HepG2 (cell line): Measurements from ENCODE around the gene RAB30. TPM values are rescaled to one million over a fixed set of nuclear protein-coding genes. Genes with fewer than 3 reads are reported as not detected.

Experiments
- AHDC1 ChIP-seq: sonication (generic); formaldehyde crosslinking; IDR thresholded peaks from 2 replicates; pipeline ENCODE4 v1.5.1; 2020; ENCODE audit warnings: mild to moderate bottlenecking, missing genetic modification reagents, borderline replicate concordance
- CHCHD3 ChIP-seq: sonication (generic); formaldehyde crosslinking; IDR thresholded peaks from 2 replicates; pipeline ENCODE4 v1.8.0; 2022; ENCODE audit warnings: mild to moderate bottlenecking, missing genetic modification reagents, moderate library complexity
- FOXA3 ChIP-seq: IDR thresholded peaks from 2 replicates; pipeline ENCODE4 v1.6.1; 2016; ENCODE audit warnings: missing genetic modification reagents, missing compliant biosample characterization
- GABPA ChIP-seq, 2 experiments: IDR thresholded peaks; 2 replicates each; pipeline ENCODE4 v1.6.1; 2011 to 2016; ENCODE audit warnings: low read depth in 2 of 2, low read length in 1 of 2, missing biosample characterization in 1 of 2, missing genetic modification characterization in 1 of 2
- HNRNPL ChIP-seq: fragments of 200-400 bp; formaldehyde crosslinking; IDR thresholded peaks from 2 replicates; pipeline ENCODE4 v1.6.1; 2017; ENCODE audit warnings: mild to moderate bottlenecking, low read depth, low read length
- HOXD1 ChIP-seq: sonication (generic); formaldehyde crosslinking; IDR thresholded peaks from 2 replicates; pipeline ENCODE4 v1.5.0; 2020; ENCODE audit warnings: missing genetic modification reagents
- KAT7 ChIP-seq: IDR thresholded peaks from 2 replicates; pipeline ENCODE4 v1.6.1; 2018; ENCODE audit warnings: borderline replicate concordance, missing compliant biosample characterization
- POLR2A ChIP-seq, 2 experiments: IDR thresholded peaks; 2 replicates each; pipeline ENCODE4 v1.6.1; 2011; ENCODE audit warnings: low read depth in 2 of 2, low read length in 2 of 2, mild to moderate bottlenecking in 1 of 2, moderate library complexity in 1 of 2; ENCODE audit not compliant: insufficient read depth in 1 of 2
- RFX5 ChIP-seq: IDR thresholded peaks from 2 replicates; pipeline ENCODE4 v1.6.1; 2011; ENCODE audit warnings: low read depth, low read length, improper control_type of control experiment
- SALL2 ChIP-seq: sonication (generic); formaldehyde crosslinking; IDR thresholded peaks from 2 replicates; pipeline ENCODE4 v1.8.1; 2023; ENCODE audit warnings: mild to moderate bottlenecking, missing genetic modification reagents, inconsistent platforms
- TGIF2 ChIP-seq: IDR thresholded peaks from 2 replicates; pipeline ENCODE4 v1.6.1; 2016; ENCODE audit warnings: control low read depth, missing compliant biosample characterization
- THAP11 ChIP-seq: IDR thresholded peaks from 2 replicates; pipeline ENCODE4 v1.6.1; 2016; ENCODE audit warnings: missing biosample characterization, missing genetic modification reagents
- ZNF225 ChIP-seq: sonication (generic); formaldehyde crosslinking; IDR thresholded peaks from 2 replicates; pipeline ENCODE4 v1.4.0; 2020; ENCODE audit warnings: mild to moderate bottlenecking, missing genetic modification reagents
- ZNF841 ChIP-seq: sonication (generic); formaldehyde crosslinking; IDR thresholded peaks from 2 replicates; pipeline ENCODE4 v1.8.1; 2023; ENCODE audit warnings: missing genetic modification reagents, borderline replicate concordance
- polyA plus RNA-seq, 8 experiments: library from polyadenylated mRNA; depleted of rRNA in 3 of 8; stranded (reverse) in 7 of 8; unstranded in 1 of 8; fragments of >200 nt; fragmentation: Illumina TruSeq in 4 of 8; extraction: Trizol in 4 of 8; gene quantifications; 2 replicates each; pipeline versions ENCODE4 v1.2.1 to v1.2.3, GENCODE V29; 2011 to 2016; ENCODE audit warnings: low read depth in 4 of 8, missing spikeins in 1 of 8, mixed read lengths in 1 of 8; ENCODE audit not compliant: insufficient read depth in 1 of 8
- total RNA-seq, 5 experiments: library from RNA; depleted of rRNA; stranded (reverse); fragments of >200 nt; fragmentation: Illumina TruSeq; extraction: Trizol; gene quantifications; 2 replicates each; pipeline ENCODE4 v1.2.3, GENCODE V29; 2016; ENCODE audit warnings: low read depth in 1 of 5
- TF ChIP-seq, protein P1 (sequence below): sonication (generic); formaldehyde crosslinking; IDR thresholded peaks from 2 replicates; pipeline ENCODE4 v1.4.0; 2020; ENCODE audit warnings: mild to moderate bottlenecking, missing genetic modification reagents

The RAB30 gene
- total and polyA plus RNA-seq, 2 of the 13 experiments (the other 11 are each of a cell fraction or from before 2014, with no cell fraction given) = 3.7 to 5.0 TPM

- TF ChIP-seq AHDC1 (CRISPR knock-in tag) = peak; percentile 98
- TF ChIP-seq TGIF2 (CRISPR knock-in tag) = peak; percentile 81
- peak; percentile 31 to 41; a peak in 2 of 4 replicates for TF ChIP-seq POLR2A (IDR thresholded peaks at IDR 0.05; ENCODE audit: insufficient read depth in 1 of 2, low read depth in 2 of 2, low read length in 2 of 2)
- TF ChIP-seq FOXA3 = peak; percentile 90
- TF ChIP-seq, protein P1, sequence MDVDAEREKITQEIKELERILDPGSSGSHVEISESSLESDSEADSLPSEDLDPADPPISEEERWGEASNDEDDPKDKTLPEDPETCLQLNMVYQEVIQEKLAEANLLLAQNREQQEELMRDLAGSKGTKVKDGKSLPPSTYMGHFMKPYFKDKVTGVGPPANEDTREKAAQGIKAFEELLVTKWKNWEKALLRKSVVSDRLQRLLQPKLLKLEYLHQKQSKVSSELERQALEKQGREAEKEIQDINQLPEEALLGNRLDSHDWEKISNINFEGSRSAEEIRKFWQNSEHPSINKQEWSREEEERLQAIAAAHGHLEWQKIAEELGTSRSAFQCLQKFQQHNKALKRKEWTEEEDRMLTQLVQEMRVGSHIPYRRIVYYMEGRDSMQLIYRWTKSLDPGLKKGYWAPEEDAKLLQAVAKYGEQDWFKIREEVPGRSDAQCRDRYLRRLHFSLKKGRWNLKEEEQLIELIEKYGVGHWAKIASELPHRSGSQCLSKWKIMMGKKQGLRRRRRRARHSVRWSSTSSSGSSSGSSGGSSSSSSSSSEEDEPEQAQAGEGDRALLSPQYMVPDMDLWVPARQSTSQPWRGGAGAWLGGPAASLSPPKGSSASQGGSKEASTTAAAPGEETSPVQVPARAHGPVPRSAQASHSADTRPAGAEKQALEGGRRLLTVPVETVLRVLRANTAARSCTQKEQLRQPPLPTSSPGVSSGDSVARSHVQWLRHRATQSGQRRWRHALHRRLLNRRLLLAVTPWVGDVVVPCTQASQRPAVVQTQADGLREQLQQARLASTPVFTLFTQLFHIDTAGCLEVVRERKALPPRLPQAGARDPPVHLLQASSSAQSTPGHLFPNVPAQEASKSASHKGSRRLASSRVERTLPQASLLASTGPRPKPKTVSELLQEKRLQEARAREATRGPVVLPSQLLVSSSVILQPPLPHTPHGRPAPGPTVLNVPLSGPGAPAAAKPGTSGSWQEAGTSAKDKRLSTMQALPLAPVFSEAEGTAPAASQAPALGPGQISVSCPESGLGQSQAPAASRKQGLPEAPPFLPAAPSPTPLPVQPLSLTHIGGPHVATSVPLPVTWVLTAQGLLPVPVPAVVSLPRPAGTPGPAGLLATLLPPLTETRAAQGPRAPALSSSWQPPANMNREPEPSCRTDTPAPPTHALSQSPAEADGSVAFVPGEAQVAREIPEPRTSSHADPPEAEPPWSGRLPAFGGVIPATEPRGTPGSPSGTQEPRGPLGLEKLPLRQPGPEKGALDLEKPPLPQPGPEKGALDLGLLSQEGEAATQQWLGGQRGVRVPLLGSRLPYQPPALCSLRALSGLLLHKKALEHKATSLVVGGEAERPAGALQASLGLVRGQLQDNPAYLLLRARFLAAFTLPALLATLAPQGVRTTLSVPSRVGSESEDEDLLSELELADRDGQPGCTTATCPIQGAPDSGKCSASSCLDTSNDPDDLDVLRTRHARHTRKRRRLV (CRISPR knock-in tag) = no peak
- no peak for TF ChIP-seq HOXD1 (CRISPR knock-in tag)
- TF ChIP-seq KAT7 (CRISPR knock-in tag) = peak; percentile 62; the same call in 1 of the 2 replicates
- TF ChIP-seq SALL2 = no peak
- no peak for TF ChIP-seq ZNF841 (CRISPR knock-in tag)
- no peak for TF ChIP-seq RFX5
- peak; percentile 81 for TF ChIP-seq THAP11 (CRISPR knock-in tag)
- TF ChIP-seq HNRNPL = no peak
- TF ChIP-seq GABPA (IDR thresholded peaks at IDR 0.05; ENCODE audit: low read depth, low read length) = no peak
- TF ChIP-seq GABPA (CRISPR knock-in tag; IDR thresholded peaks at IDR 0.05; ENCODE audit: low read depth) = peak; percentile 56; the same call in 1 of the 2 replicates
- no peak for TF ChIP-seq CHCHD3
- no peak for TF ChIP-seq ZNF225 (CRISPR knock-in tag)
Observed at GRCh38 chr11:83092488-83093384, 21.0 kb upstream of the RAB30 start (continued).
